NCI-H510A (cell line): ENCODE data around the gene STX1A.
"Not testable (repeated sequence)": the region's sequence is repeated elsewhere in the genome, so short reads cannot be mapped to it uniquely, and the experiment has no call there.

ENCODE experiments used
- DNase-seq: peaks from one replicate; lab custom pipeline; 2025; lab: John Stamatoyannopoulos, UW

STX1A gene

GRCh38 chr7:73735528-73735905 lies 16.0 kb upstream of the STX1A start:
- no peak for DNase-seq

GRCh38 chr7:73734619-73735527 lies 15.4 kb upstream of the STX1A start:
- DNase-seq: peak; percentile 82

- no peak for DNase-seq
Observed at GRCh38 chr7:73732397-73732796, 12.9 kb upstream of the STX1A start.

- DNase-seq: no peak
Observed at GRCh38 chr7:73730485-73730884, 11.0 kb upstream of the STX1A start.

GRCh38 chr7:73728551-73728950 lies 9.1 kb upstream of the STX1A start:
- DNase-seq: no peak

GRCh38 chr7:73727952-73728351 lies 8.5 kb upstream of the STX1A start:
- no peak for DNase-seq

GRCh38 chr7:73726083-73726466 lies 6.6 kb upstream of the STX1A start:
- DNase-seq: no peak

- DNase-seq: no peak
Observed at GRCh38 chr7:73723813-73724212, 4.3 kb upstream of the STX1A start.

- DNase-seq: no peak
Observed at GRCh38 chr7:73722785-73723184, 3.3 kb upstream of the STX1A start.

- DNase-seq: not testable (repeated sequence)
Observed at GRCh38 chr7:73722182-73722581, 2.7 kb upstream of the STX1A start.

- DNase-seq: no peak
Observed at GRCh38 chr7:73721377-73721817, 1.9 kb upstream of the STX1A start.

GRCh38 chr7:73720443-73720842 lies 974 bp upstream of the STX1A start:
- DNase-seq: not testable (repeated sequence)

GRCh38 chr7:73719806-73720169 lies 319 bp upstream of the STX1A start:
- DNase-seq: no peak

GRCh38 chr7:73718438-73718881 lies 1.0 kb downstream of the STX1A start:
- DNase-seq: no peak

GRCh38 chr7:73717991-73718405 lies 1.5 kb downstream of the STX1A start:
- no peak for DNase-seq

- no peak for DNase-seq
Observed at GRCh38 chr7:73717025-73717807, 2.3 kb downstream of the STX1A start.

- no peak for DNase-seq
Observed at GRCh38 chr7:73716318-73716890, 3.1 kb downstream of the STX1A start.

GRCh38 chr7:73715648-73716317 lies 3.7 kb downstream of the STX1A start:
- peak; percentile 94 for DNase-seq

- DNase-seq: not testable (repeated sequence)
Observed at GRCh38 chr7:73713319-73713718, 6.2 kb downstream of the STX1A start.

GRCh38 chr7:73712773-73713172 lies 6.7 kb downstream of the STX1A start:
- DNase-seq: no peak

- DNase-seq: no peak
Observed at GRCh38 chr7:73708961-73709549, 10.4 kb downstream of the STX1A start.
